ENCODE data around the gene MITF.

Gene MITF

DNA sequence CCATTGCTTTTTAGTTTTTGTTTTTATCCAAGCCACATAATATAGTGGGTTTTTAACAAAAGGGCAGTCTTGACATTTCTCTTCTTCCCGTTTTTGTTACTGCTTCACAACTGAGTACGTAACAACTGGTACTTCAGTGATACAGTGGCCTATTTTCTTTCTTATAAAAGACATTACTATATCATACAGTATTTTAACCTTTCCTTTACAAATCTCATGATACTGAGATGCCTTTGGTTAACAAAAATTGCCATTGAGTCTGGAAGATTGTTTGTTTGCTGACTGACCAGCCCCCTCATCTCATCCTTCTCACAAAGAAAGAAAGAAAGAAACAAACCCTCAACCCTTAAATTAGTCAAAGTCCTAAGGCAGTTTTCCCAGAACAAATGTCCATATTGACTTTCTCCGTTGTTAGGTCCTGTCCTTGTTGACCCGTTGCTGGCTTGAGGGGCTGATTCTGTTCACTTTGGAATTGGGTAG, 183.3 kb downstream of the MITF start:
- no peak for DNase-seq

- no peak for DNase-seq
These were observed 186.2 kb downstream of the MITF start for GRCh38 chr3:69925506-69925905.

GRCh38 chr3:69926385-69926784, 187.1 kb downstream of the MITF start:
- no peak for DNase-seq

DNA sequence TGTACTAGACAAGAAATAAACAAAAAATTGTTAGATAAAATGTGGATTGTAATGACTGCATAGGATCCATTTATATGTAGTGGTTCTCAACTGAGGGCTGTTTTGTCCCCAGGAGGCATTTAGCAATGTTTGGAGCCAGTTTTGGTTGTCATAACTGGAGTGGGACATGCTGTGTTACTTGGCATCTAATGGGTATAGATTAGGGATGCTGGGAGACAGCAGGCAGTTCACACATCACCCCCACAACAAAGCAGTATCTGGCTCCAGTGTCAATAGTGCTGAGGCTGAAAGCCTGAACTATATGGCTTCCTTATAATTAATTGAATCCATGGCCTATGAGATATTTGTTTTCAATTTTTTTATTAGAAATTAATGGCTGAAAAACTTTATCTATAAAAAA, 188.3 kb downstream of the MITF start:
- DNase-seq, result no peak

DNA sequence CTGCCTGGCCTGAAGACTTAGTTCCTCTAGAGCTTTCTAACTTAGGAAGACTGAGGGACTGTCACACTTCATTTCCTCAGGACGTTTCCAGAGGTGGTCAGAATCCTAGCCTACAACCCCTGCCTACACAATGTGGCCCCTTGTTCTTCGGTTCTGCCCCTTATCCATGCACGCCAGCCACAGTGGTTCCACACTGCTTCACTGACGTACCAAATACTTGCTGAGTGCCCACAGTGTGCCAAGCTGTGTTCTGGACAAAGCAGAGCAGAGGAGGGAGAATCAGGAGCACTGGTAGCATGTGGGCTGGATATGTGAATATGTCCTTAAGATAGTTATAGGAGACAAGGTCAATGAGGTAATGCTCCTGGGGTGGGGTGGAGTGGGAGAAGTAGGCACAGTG, 189.8 kb downstream of the MITF start:
- no peak for DNase-seq

- no peak for DNase-seq
These were observed 191.3 kb downstream of the MITF start for GRCh38 chr3:69930564-69930963.

DNA sequence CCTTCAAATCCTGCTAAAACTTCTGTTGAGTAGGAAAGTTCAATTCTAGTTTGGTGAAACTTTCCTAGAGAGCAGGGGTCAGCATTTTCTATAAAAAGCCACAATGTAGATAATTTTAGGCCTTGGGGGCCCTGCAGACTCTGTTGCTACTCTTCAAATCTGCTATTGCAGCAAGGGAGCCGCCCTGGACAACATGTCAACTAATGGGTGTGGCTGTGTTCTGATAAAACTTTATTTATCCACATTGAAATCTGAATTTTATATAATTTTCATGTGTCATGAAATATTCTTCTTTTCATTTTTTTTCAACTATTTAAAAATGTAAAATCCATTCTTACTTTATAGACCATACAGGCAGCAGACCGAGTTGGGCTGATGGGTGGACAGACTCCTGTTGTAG, 192.8 kb downstream of the MITF start:
- no peak for DNase-seq

DNA sequence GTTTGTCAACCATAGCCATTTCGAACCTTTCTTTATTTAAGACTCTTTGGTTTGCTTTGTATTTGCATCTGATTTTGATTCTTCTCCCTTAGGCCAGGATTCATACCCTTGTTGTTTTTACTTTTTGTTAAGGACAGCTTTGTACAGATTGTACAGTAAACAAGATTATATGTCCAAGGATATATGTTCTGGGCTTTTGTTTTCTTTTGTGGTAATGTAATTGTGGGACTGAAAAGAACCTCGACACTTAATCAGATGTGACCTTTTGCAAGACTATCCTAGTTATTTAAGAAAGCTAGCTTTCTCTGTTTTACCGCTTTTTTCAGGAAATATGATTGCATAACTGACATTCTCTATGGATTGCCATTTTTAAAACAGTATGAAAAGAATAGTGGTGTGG, 193.2 kb downstream of the MITF start:
- DNase-seq, result no peak

DNA sequence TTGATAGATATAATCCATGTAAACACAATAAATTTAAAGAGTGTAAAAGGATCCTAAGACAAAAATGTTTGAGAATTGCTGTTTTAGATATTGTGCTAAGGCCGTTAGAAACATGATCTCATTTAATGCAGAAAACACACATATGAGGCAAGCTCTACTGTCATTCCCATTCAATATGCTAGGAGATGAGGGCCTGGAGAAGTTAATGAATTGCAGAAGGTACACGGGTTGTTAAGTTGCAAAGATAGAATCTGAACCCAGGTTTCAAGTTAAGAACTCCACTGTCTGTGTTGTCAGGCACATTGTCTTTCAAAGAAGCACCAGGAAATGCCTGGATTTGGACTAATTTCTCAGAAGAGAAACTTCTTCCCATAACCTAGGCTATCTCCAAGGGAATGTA, 195.1 kb downstream of the MITF start:
- DNase-seq, result no peak

- DNase-seq, result no peak
These were observed 197.0 kb downstream of the MITF start for GRCh38 chr3:69936266-69936665.

GRCh38 chr3:69938061-69938460, 198.8 kb downstream of the MITF start:
- no peak for DNase-seq

GRCh38 chr3:69938931-69939330, 199.7 kb downstream of the MITF start:
- DNase-seq, result no peak

- no peak for DNase-seq
These were observed 201.8 kb downstream of the MITF start for GRCh38 chr3:69941037-69941436.

- DNase-seq, result no peak
These were observed 202.3 kb downstream of the MITF start for GRCh38 chr3:69941439-69942176.

DNA sequence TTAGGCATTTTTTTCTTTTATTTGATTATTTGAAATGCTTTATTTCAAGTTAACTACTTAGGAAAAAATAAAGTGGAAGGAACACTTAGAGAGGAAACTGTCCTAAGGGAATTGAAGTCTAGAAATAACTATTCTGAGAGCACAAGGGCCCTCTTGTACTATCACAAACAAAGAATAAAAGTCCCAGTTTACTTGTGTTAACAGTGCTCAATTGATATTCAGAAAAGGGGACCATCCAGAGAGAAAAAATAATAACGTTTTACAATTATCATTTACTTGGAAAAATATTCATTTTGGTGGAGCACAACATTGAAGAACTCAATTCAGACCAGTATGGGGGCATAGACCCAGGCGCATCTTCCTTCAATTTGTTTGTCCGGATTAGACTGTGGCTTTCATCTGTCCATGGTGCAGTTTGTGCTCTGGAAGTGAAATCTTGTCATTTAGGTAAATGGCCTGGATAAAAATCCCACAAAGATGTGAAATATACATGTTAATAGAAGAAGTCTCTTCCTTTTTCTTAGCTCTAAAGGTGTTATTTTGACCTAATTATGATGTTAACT, 205.7 kb downstream of the MITF start:
- no peak for DNase-seq

DNA sequence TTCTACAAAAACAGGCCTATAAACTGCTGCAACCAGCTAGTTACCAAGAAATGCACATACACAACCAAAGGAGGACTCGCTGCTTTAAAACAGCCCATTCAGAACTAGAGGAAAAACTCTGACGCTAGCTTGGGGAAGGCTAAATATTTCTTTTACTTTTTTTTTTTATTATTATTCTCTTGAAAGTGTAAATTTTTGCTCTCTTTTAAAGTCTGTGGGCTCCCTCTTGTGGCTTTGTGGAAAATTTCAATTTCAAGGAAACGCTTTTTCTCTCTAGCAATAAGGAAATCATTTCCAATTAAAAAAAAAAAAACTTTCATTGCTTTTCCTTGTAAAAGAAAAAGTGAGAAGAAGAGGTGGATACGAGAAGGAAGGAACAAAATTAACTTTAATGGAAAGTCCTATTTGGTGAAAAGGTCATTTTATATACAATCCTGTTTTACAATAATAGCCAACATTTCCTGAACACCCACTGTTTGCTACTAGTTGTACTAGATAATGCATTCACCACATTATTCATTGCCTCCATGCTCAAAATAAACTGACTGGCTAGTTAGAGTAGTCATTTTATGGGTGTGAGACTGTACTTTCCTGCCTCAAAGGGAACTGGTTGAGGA, 209.1 kb downstream of the MITF start:
- DNase-seq, result no peak

GRCh38 chr3:69951616-69952015, 212.4 kb downstream of the MITF start:
- DNase-seq, result no peak

DNA sequence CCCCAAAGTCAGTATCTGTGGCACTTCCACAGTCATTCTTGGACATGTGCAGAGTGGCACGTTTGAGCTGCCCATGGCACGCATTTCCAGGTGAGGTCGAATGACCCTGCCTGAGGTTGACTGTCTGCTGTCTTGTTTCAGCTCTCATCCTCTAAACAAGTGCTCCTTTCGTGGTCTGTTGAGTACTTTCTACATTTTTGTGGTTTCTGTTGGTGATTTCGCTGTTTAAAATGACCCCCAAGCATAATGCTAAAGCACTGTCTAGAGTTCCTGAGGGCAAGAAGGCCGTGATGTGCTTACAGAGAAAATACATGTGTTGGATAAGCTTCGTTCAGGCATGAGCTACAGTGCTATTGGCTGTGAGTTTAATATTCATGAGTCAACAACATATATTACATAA, 220.3 kb downstream of the MITF start:
- DNase-seq, result no peak

- no peak for DNase-seq
These were observed 222.6 kb downstream of the MITF start for GRCh38 chr3:69961706-69962439.

GRCh38 chr3:69963643-69964042, 224.4 kb downstream of the MITF start:
- no peak for DNase-seq

DNA sequence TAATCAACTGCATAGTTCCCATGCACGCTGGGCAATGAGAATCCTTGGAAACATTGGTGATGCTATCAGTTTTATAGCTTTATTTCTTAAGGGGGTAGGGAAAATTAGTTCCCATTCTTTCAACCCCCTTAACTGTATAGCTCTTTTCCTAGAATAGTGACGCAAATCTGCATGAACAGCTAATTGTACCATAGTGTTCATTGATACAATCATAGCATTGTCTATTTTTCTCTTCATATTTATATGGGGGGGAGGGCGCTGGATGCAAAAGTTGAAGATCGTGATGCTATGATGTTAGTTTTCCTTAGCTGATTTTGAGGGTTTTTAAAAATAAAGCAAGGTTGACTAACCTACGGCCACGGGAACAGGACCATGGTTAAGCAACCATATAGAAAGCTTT, 227.9 kb downstream of the MITF start:
- no peak for DNase-seq

DNA sequence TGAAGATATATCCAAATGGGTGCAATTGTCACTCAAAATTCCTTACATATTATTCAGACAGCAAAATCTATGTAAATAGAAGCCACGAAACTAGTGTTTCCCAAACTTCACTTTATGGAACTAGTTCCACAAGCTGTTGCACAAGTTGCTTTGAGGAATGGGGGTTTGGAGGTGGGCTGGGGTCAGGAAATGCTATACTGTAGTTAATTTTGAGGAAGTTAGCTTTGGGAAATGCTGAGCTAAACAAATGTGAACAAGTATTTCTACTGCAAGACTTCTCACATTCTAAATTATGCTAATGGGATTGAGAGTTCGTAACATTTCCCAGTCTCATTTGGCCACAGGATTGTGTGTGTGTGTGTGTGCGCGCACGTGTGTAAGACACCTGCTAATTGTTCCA, 231.6 kb downstream of the MITF start:
- no peak for DNase-seq

- DNase-seq, result no peak
These were observed 233.4 kb downstream of the MITF start for GRCh38 chr3:69972672-69973071.

DNA sequence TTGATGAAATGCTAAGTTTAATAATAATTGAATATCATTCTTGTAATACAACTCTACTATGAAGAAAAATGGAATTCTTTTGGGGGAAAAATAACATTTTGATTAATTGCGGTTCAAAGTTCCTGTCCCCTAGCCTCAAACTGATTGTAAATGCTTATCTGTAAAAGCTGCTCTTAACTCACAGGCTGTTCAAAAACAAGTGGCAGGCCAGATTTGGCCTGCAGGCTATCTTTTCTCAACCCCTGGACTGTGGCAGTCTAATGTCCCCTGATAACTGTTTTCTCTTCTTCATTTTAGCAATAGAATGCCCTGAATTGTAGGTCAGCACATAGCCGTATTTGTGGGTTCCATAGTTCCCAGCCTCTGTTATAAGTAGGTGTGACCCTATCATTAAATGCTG, 236.8 kb downstream of the MITF start:
- no peak for DNase-seq

Data from GDM1 (cell line).